HL-60 (cell line): ENCODE measurements around the gene CTNNA3.

Experiments
- DNase-seq, 2 experiments: peaks; one replicate each; pipeline ENCODE4 v3.0.0-alpha.2; 2010 to 2020; ENCODE audit warnings: low read depth in 1 of 2, low spot score in 1 of 2
- H3K27ac ChIP-seq: fragments of 250-450 bp; sonication (Bioruptor Pico); replicated peaks from 2 replicates; pipeline ENCODE4 v1.5.1; 2020; ENCODE audit warnings: mild to moderate bottlenecking, moderate library complexity
- H3K27me3 ChIP-seq: fragments of 250-450 bp; sonication (Bioruptor Pico); 2 replicates; pipeline ENCODE4 v1.5.1; 2021; ENCODE audit warnings: mild to moderate bottlenecking, moderate library complexity; ENCODE audit not compliant: insufficient read depth, poor library complexity, severe bottlenecking
- H3K4me3 ChIP-seq: replicated peaks from 2 replicates; pipeline ENCODE4 v1.5.1; 2011; ENCODE audit warnings: mild to moderate bottlenecking, control low read depth, low read length; ENCODE audit not compliant: insufficient read depth
- CTCF ChIP-seq: IDR thresholded peaks from one replicate; pipeline ENCODE4 v1.5.1; 2011; ENCODE audit warnings: low read length, control low read depth, inconsistent platforms; ENCODE audit not compliant: insufficient read depth
- GABPA ChIP-seq: IDR thresholded peaks from 2 replicates; pipeline ENCODE4 v1.6.1; 2012; ENCODE audit warnings: low read depth
- POLR2AphosphoS5 ChIP-seq: IDR thresholded peaks from 2 replicates; pipeline ENCODE4 v1.6.1; 2012; ENCODE audit warnings: low read depth
- REST ChIP-seq: IDR thresholded peaks from 2 replicates; pipeline ENCODE4 v1.6.1; 2012; ENCODE audit warnings: low read depth; ENCODE audit not compliant: insufficient replicate concordance
- SPI1 ChIP-seq: IDR thresholded peaks from 2 replicates; pipeline ENCODE4 v1.6.1; 2012; ENCODE audit warnings: low read depth, mild to moderate bottlenecking, borderline replicate concordance

CTNNA3 gene

GRCh38 chr10:66773472-66773817, 922.5 kb downstream of the CTNNA3 start:
- H3K4me3 ChIP-seq = no peak overlapping the region
- H3K27me3 ChIP-seq = no peaks in the 10 kb centered on the region
- no peak for DNase-seq
- no peak for TF ChIP-seq REST
- no peak for TF ChIP-seq POLR2AphosphoS5
- H3K27ac ChIP-seq = no peak overlapping the region

GRCh38 chr10:66772548-66773471, 923.2 kb downstream of the CTNNA3 start:
- TF ChIP-seq POLR2AphosphoS5 (no peak), SPI1 (no peak), REST (no peak), CTCF (no peak), GABPA (no peak)
- H3K4me3 ChIP-seq = no peak overlapping the region
- DNase-seq = no peak
- H3K27ac ChIP-seq = no peak overlapping the region
- no peaks in the 10 kb centered on the region for H3K27me3 ChIP-seq

- DNase-seq = no peak
- no peaks in the 10 kb centered on the region for H3K27me3 ChIP-seq
- no peak overlapping the region for H3K4me3 ChIP-seq
- H3K27ac ChIP-seq = no peak overlapping the region
- TF ChIP-seq GABPA = no peak
- no peak for TF ChIP-seq POLR2AphosphoS5
- no peak for TF ChIP-seq SPI1
- TF ChIP-seq CTCF = no peak
Observed at GRCh38 chr10:66767707-66768106, 928.3 kb downstream of the CTNNA3 start.

GRCh38 chr10:66762218-66762729, 933.7 kb downstream of the CTNNA3 start:
- TF ChIP-seq POLR2AphosphoS5 (no peak), CTCF (no peak), GABPA (no peak), REST (no peak), SPI1 (no peak)
- H3K27me3 ChIP-seq = no peaks in the 10 kb centered on the region
- no peak overlapping the region for H3K4me3 ChIP-seq
- DNase-seq = no peak
- no peak overlapping the region for H3K27ac ChIP-seq
